GM21528 (cell line): ENCODE data around the gene FANCE.

ENCODE experiments used
- ATAC-seq: cut with Tn5 transposase; IDR thresholded peaks from one replicate; pipeline ENCODE4 v1.9.1; 2021; ENCODE audit warnings: mild to moderate bottlenecking, moderate library complexity; ENCODE audit not compliant: unreplicated experiment, low FRiP score

FANCE gene

GRCh38 chr6:35463292-35463691 is 11.2 kb downstream of the FANCE start:
- no peak for ATAC-seq

- no peak for ATAC-seq
Observed at GRCh38 chr6:35465646-35466045, 13.5 kb downstream of the FANCE start.

DNA sequence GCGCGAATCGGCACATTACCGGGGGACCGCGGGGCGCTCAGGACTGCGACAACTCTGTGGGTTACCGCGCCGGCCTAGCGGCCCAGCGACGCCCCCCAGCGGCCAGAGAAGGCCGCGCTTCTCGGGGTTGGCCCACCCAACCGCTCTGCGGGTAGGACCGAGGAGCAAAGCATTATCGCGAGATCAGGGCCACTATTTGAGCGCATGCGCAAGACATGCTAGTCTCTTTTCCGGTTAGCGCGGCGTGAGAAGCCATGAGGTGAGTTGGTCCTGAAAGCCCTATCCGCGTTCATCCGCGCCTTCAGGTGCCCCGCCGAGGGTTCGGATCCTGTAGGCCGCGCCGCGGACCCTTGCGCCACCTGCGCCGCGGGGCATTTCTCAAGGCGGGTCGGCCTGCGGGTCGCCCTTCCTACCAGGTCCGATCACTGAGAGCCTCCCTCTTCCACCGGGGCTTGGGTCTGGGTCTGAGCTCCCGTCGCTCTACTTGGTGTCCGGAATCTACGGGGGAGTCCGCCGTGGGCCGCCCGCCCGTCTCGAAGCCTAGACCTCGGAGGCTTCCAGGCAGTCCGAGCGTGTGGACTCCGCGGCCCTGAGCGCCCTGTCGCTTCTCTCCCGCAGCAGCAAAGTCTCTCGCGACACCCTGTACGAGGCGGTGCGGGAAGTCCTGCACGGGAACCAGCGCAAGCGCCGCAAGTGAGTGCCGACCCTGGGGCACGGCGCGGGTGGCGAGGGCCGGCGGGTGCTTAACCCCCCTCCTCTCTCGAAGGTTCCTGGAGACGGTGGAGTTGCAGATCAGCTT is 16.2 kb downstream of the FANCE start, which contains the start of gene RPL10A:
RPL10A (plus strand) TSS at position 221 of the 799 bp plus-strand sequence; CDS start at position 255, 34 bp downstream.
- ATAC-seq = peak; percentile 70

DNA sequence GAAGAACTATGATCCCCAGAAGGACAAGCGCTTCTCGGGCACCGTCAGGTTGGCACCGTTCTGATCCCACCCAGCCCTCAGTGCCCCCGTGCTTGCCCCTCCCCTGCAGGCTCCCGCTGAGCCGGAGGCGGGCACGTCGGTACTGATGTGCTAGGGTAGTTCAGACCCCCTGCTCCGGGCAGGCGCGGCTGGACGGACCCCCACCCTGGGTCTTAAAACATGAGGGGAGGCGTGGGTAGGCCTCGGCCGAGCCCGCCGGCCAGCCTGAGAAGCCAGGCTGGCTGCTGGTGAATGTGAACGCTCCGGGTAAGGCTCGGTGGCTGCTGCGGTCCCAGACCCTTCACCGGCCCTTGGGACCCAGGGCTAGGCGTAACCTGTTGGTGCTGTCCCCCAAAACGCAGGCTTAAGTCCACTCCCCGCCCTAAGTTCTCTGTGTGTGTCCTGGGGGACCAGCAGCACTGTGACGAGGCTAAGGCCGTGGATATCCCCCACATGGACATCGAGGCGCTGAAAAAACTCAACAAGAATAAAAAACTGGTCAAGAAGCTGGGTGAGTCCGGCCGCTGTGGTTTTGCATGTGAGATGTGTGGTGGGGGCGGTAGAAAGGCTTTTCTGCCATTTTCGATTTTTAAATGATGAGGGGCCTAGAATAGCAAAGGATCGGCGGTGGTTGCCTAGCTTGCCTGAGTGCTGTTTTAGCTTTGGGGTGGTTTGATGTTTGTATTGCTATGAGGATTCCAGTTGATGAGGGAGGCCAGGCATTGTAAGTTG is 17.0 kb downstream of the FANCE start:
- ATAC-seq = no peak

- no peak for ATAC-seq
Observed at GRCh38 chr6:35469751-35470662, 17.9 kb downstream of the FANCE start.

- no peak for ATAC-seq
Observed at GRCh38 chr6:35470663-35471120, 18.6 kb downstream of the FANCE start.

DNA sequence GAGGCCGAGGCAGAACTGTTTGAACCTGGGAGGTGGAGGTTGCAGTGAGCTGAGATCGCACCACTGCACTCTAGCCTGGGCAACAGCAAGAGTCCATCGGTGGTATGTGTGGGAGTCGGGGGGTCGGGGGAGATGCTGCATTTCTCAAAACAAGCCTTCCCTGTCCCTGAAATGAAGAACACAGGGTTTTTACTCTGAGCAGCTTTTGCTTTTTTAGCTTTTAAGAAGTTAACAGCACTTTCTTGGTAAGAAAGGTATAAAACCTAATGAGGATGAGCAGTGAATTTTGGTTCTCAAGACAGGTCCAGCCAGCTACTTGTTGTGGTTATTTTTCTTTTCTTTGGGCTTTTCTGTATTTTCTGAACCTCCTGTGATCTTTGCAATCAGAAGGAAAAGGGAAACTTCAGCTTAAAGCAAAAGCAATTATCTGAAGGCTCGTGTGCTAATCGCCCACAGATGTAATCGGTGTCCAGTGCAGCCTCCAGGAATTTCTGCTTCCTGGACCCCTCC is 19.8 kb downstream of the FANCE start:
- no peak for ATAC-seq

GRCh38 chr6:35473075-35473849 is 21.1 kb downstream of the FANCE start:
- ATAC-seq = no peak

DNA sequence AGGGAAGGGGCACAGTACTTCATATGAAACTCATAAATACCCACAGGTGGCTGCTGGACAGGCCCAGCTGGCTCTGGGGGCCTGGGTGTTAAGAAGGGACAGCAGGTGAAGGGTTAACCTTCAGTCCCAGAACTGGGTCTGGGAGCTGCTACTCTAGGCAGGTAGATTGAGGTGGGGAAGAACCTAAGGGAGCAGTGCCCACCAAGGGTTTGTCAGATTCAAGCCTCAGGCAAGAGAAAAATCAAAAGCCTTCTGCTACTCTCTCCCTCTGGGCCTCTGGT is 21.7 kb downstream of the FANCE start:
- no peak for ATAC-seq

- no peak for ATAC-seq
Observed at GRCh38 chr6:35474131-35474941, 22.2 kb downstream of the FANCE start.

GRCh38 chr6:35474942-35475570 is 22.9 kb downstream of the FANCE start:
- ATAC-seq = no peak

DNA sequence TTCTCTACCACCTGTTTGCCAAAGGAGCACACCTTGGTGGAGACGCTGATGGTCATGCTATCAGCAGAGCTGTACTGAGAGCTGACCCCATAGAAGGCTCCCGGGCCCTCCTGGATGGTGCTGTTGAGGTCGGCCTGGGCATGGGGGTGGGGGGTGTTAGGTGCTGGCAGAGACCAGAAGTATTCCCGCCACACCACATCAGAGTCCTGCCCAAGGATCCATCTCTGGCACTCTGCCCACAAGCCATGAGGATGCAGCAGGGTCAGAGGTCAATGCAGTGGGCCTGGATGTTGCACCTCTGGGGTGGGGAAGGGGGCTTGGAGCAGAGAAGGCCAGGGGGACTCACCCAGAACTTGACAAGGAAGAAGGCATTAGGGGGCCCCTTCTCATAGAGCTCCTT is 23.4 kb downstream of the FANCE start:
- ATAC-seq = no peak

GRCh38 chr6:35476004-35476403 is 23.9 kb downstream of the FANCE start:
- ATAC-seq = no peak

DNA sequence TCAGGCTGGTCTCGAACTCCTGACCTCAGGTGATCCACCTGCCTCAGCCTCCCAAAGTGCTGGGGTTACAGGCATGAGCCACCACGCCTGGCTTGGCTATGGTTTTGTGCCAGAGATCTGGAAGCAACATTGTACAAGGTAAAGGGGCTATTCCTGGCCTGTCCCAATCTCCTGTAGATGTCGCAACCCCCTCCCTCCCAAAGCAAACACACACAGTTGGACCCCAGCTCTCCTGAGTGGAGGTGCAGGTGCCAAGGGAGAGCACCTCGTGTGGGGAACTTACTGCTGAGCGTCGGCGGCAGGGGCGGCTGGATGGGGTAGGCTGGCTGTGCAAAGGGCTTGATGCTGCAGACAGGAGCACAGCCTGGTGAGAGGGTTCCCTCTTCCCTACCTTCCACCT is 24.9 kb downstream of the FANCE start:
- no peak for ATAC-seq

GRCh38 chr6:35477551-35478179 is 25.5 kb downstream of the FANCE start:
- no peak for ATAC-seq

DNA sequence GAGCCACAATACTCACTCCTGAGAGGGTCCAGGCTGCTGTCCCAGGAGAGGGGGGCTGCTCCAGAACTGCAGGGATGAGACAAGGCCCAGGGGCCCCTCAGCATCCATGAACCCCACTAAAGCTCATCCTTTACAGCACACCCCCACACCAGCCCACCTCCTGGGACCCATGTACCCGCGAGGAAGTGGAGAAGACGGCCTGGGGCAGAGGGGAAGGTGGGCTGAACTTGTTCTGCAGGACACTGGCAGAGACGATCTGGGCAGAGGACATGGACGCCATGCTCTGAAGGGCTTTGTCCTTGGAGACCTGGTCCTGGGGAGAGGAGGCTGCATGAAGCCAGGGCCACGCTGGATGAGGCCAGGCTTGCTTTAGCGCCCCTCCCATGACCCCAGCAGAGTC is 26.1 kb downstream of the FANCE start:
- no peak for ATAC-seq

DNA sequence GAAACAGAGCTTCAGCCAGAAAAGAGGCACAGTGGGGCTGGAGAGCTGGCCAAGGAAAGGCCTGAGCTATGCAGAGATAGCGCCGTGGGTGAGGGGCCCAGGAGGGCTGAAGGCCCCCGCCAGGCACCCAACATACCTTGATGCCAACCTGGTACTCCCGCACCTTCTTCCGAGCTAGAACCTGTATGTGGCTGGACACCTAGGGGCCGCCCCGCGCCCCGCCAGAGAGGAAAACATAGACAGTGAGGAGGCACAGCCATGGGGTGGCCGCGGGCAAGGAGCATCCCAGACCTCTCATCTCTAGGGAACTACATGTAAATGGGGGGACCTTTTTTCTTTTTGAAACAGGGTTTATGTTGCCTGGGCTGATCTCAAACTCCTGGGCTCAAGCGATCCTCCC is 28.0 kb downstream of the FANCE start:
- no peak for ATAC-seq

- no peak for ATAC-seq
Observed at GRCh38 chr6:35481226-35481625, 29.1 kb downstream of the FANCE start.
